ENCODE measurements around the gene MAML3.
A peak's percentile ranks its signal among the peaks of the same experiment; 100 is the strongest.

MAML3 gene

GRCh38 chr4:139744232-139744631 lies 409.8 kb downstream of the MAML3 start:
- no peak for DNase-seq

- no peak for DNase-seq
Observed at GRCh38 chr4:139743027-139743426, 411.0 kb downstream of the MAML3 start.

GRCh38 chr4:139740531-139741041 lies 413.4 kb downstream of the MAML3 start:
- peak; percentile 21 to 89 for DNase-seq

GRCh38 chr4:139740121-139740520 lies 413.9 kb downstream of the MAML3 start:
- DNase-seq, result no peak

GRCh38 chr4:139738846-139739613 lies 415.0 kb downstream of the MAML3 start:
- no peak for DNase-seq

GRCh38 chr4:139736661-139737060 lies 417.3 kb downstream of the MAML3 start:
- DNase-seq, result no peak

GRCh38 chr4:139736274-139736660 lies 417.7 kb downstream of the MAML3 start:
- DNase-seq, result no peak

GRCh38 chr4:139735381-139736273 lies 418.4 kb downstream of the MAML3 start:
- peak in 1 of 2 donors; percentile 16 for DNase-seq

- peak; percentile 71 to 72 for DNase-seq
Observed at GRCh38 chr4:139734875-139735380, 419.1 kb downstream of the MAML3 start.

- DNase-seq, result no peak
Observed at GRCh38 chr4:139734201-139734874, 419.6 kb downstream of the MAML3 start.

GRCh38 chr4:139732991-139733570 lies 420.9 kb downstream of the MAML3 start:
- DNase-seq, result no peak

GRCh38 chr4:139728840-139729239 lies 425.1 kb downstream of the MAML3 start:
- no peak for DNase-seq

- no peak for DNase-seq
Observed at GRCh38 chr4:139728146-139728545, 425.8 kb downstream of the MAML3 start.

- DNase-seq, result no peak
Observed at GRCh38 chr4:139726615-139727014, 427.4 kb downstream of the MAML3 start.

GRCh38 chr4:139725236-139725635 lies 428.7 kb downstream of the MAML3 start:
- no peak for DNase-seq

GRCh38 chr4:139721789-139722188 lies 432.2 kb downstream of the MAML3 start:
- DNase-seq, result no peak

GRCh38 chr4:139720806-139721205 lies 433.2 kb downstream of the MAML3 start:
- no peak for DNase-seq

- no peak for DNase-seq
Observed at GRCh38 chr4:139719381-139720101, 434.4 kb downstream of the MAML3 start.

GRCh38 chr4:139718833-139719232 lies 435.2 kb downstream of the MAML3 start:
- DNase-seq, result no peak

- DNase-seq, result no peak
Observed at GRCh38 chr4:139718358-139718757, 435.6 kb downstream of the MAML3 start.

- no peak for DNase-seq
Observed at GRCh38 chr4:139715746-139716391, 438.1 kb downstream of the MAML3 start.
